GM21526 (cell line): ENCODE measurements around the gene PAX5.
"Not testable (repeated sequence)": the region's sequence is repeated elsewhere in the genome, so short reads cannot be mapped to it uniquely, and the experiment has no call there.

Experiments
- ATAC-seq: cut with Tn5 transposase; IDR thresholded peaks from one replicate; pipeline ENCODE4 v1.9.1; 2021; ENCODE audit warnings: moderate library complexity; ENCODE audit not compliant: unreplicated experiment, low FRiP score

Gene PAX5

GRCh38 chr9:37033682-37034304 is at the start of gene PAX5:
Gene PAX5, minus strand, starts transcription at chr9:37034268. Its CDS starts 237 bp downstream, at chr9:37034031.
- no peak for ATAC-seq

GRCh38 chr9:37083654-37084053 is 49.6 kb upstream of the PAX5 start:
- no peak for ATAC-seq

DNA sequence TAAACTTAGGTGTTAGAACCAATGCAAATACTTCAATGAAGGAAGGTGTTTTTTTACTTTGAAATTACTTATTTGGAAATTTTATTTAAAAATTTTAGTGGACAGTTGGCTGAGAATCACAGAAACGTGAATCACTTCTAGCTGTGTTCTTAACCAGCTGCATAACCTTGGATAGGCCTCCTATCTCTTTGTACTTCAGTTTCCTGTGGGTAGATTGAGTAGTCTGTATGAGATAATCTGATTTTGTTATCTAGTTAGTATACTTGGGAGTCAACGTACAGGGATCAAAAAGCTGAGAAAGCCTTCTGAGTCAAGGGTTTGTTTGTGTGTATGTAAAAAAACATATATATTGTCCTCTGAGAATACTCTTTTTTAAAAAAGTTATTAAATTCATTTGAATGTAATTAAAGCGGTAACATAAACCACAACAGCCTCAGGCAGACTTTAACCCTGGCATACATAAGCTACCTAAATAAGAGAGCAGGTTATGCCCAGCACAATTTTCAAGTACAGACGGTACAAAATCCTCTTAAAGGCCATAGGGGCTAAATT is 48.2 kb upstream of the PAX5 start:
- no peak for ATAC-seq

- ATAC-seq = not testable (repeated sequence)
These were observed 47.4 kb upstream of the PAX5 start for GRCh38 chr9:37081507-37081906.

DNA sequence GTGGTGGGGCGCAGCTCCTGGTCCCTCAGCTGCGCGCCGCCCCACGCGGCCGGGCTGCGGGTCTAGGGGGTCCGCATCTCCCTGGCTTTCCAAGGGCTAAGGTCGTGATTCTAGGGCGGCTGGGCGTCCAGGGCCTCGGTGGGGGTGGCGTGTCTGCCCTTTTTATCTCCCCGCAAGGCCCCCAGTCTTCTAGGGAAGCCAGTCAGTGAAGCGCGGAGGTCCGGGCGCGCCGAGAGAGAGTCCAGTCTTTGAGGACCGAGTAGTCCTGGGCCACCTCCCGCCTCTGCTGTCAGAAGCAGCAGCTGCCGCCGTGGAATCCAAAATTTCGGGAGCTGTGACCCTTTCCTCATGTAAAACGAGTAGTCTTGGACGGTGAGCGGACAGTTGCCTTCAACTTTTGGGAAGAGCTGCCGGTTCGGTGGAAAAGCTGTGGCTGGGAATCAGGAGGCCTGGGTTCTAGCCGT is 46.1 kb upstream of the PAX5 start:
- not testable (repeated sequence) for ATAC-seq

DNA sequence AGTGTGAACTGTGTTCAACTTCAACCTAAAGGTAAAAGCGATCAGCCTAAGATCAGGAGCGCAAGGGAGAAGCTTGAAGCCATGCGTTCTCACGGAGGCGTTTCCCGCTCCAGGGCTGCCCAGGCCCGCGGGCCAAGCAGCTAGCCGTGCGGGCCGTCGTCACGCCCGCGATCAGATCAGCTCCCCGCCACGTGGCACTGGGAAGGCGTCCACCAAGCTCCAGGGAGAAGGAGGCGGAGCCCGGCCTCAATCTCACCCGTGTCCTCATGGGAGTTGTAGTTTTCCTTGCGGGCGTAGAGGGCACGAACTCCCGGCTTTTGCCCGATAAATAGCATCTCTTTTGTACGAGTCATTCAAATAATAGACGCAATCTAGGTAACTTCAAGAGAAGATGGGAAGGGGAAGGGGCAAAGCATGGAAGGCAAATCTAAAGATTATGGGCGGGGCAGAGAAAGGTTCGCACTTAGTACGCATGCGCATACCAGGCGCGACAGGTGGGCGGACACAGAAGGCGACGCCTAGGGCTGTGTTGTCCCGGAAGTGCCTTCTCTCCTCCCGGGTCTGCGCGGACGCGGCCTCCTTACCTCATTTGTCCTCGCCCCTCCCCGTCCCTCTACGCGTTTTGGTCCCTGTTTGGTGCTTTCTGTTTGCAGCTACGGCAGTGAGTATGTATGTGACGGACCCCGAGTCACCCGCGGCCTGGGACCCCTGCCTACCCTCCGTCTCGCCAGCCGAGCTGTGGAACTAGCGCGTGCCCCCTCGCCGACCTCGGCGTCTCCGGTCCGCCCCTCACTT is 45.5 kb upstream of the PAX5 start:
- peak; percentile 88 for ATAC-seq

DNA sequence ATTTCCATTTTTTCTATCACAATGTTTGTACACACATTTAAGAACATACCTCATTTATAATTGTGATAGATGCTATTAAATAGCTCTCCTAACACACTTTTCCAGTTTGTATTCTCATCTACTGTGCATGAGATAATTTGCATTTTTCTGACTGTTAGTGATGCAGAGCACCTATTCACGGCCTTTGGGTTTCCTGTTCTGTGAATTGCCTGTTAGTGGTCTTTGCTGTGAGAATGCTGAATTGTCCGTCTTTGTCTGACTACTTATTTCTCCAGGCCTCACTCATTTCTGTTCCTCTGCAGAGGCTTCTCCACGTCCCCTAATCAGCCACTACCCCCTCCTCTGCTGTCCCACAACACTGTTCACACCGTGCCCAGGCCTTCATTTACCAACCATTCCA is 40.7 kb upstream of the PAX5 start:
- ATAC-seq = not testable (repeated sequence)

DNA sequence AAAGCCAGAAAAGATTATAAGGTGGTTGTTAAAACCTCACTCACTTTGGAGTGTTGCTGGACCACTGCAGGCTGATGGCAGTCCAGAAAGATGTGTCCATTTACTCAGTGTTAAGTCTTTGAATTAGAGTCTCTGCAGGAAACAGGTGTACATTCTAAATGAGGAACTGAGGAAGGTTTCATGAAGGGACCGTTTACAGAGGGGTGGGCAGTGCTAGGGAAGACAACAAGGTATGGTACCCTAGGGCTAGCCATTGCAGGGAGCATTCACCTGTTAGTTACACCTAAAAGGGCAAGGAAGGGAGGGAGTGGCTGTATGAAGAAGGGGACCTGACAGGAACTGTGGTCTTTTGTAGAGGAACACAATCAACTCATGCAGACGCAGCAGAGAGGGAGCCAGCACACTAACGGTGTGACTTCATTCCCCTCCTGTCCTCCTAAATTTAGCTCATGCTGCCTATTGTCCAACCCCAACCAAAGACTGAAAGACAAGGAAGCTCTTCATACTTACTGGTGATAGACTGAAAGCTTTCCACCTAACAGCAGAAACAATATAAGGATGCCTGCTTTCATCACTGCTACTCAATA is 32.2 kb upstream of the PAX5 start:
- no peak for ATAC-seq

GRCh38 chr9:37062336-37062735 is 28.3 kb upstream of the PAX5 start:
- no peak for ATAC-seq

DNA sequence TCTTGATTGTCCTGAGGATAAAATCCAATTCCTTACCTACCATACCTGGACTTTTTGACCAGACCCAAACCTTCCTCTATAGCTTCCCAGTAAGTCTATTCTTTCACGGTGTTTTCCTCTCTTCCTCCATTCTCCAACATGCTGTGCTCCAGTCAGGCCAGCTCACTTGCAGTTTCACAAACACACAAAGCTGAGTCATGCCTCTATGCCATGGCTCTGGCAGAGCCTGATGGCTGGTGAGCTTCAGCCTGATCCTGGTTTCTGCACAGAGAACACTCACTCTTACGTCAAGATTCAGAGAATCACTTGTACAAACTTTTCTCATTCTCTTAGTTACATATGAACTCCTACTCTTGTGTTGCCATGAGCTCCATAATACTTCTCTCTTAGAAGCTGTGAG is 27.7 kb upstream of the PAX5 start:
- ATAC-seq = no peak

DNA sequence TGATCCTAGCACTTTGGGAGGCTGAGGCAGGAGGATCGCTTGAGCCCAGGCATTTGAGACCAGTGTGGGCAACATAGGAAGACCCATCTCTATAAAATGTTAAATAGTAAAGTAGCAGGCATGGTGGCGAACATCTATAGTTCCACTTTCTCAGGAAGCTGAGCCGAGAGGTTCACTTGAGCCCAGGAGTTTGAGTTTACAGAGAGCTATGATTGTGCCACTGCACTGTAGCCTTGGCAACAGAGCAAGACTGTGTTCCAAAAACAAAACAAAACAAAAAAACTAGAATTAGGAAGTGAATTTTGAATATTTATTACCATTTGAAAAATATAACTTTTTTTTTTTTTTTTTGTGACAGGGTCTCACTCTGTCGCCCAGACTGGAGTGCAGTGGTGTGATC is 26.8 kb upstream of the PAX5 start:
- ATAC-seq = no peak

- ATAC-seq = no peak
These were observed 22.2 kb upstream of the PAX5 start for GRCh38 chr9:37056046-37056920.

GRCh38 chr9:37054363-37054720 is 20.3 kb upstream of the PAX5 start:
- not testable (repeated sequence) for ATAC-seq

GRCh38 chr9:37053684-37054362 is 19.8 kb upstream of the PAX5 start:
- ATAC-seq = no peak

- ATAC-seq = no peak
These were observed 12.6 kb upstream of the PAX5 start for GRCh38 chr9:37046683-37047082.

GRCh38 chr9:37042421-37042820 is 8.4 kb upstream of the PAX5 start:
- no peak for ATAC-seq

GRCh38 chr9:37040508-37041127 is 6.5 kb upstream of the PAX5 start:
- ATAC-seq = no peak

GRCh38 chr9:37038943-37039464 is 4.9 kb upstream of the PAX5 start:
- ATAC-seq = no peak

GRCh38 chr9:37038302-37038942 is 4.4 kb upstream of the PAX5 start:
- ATAC-seq = no peak
